Measurements from ENCODE around the gene DYSF. TPM values are rescaled to one million over a fixed set of nuclear protein-coding genes. Genes with fewer than 3 reads are reported as not detected.

Gene DYSF
- total RNA-seq, 1 donor from 2014 or later = 11.1 TPM

DNA sequence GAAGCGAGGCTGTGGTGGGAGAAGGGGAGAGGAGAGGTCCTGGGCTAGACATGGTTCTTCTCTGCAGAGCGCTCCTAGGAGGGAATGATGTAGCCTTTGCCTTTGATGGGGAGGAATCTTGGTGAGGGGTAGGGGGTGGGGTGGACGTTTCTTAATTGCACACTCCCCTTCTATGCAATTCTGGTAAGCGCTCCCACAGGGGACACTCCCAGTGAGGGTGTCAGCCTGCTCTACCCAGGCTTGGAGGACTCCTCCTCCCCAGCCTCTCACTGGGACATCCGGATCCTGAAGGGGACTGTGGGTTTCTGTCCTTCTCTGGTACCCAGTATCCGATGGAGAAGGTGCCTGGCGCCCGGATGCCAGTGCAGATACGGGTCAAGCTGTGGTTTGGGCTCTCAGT is 114.3 kb downstream of the DYSF start:
- Mint-ChIP-seq H3K27me3 (ENCODE audit: unreplicated experiment) (no peaks in the 10 kb centered on the region), H3K9me3 (ENCODE audit: unreplicated experiment) (no peaks in the 10 kb centered on the region), H3K27ac (ENCODE audit: unreplicated experiment) (no peak overlapping the region), H3K4me1 (ENCODE audit: low read depth, unreplicated experiment) (peaks cover 1% of the 10 kb centered on the region), H3K36me3 (ENCODE audit: unreplicated experiment) (peaks cover 6% of the 10 kb centered on the region), H3K4me3 (ENCODE audit: unreplicated experiment) (no peak overlapping the region)
- TF ChIP-seq CTCF (IDR thresholded peaks at IDR 0.05; ENCODE audit: partially characterized antibody, unreplicated experiment) = no peak
- no peak for DNase-seq

GRCh38 chr2:71568103-71568502 is 114.7 kb downstream of the DYSF start:
- DNase-seq = no peak
- Mint-ChIP-seq H3K4me3 (ENCODE audit: unreplicated experiment) (no peak overlapping the region), H3K36me3 (ENCODE audit: unreplicated experiment) (peaks cover 6% of the 10 kb centered on the region), H3K9me3 (ENCODE audit: unreplicated experiment) (no peaks in the 10 kb centered on the region), H3K27me3 (ENCODE audit: unreplicated experiment) (no peaks in the 10 kb centered on the region), H3K27ac (ENCODE audit: unreplicated experiment) (no peak overlapping the region), H3K4me1 (ENCODE audit: low read depth, unreplicated experiment) (peaks cover 1% of the 10 kb centered on the region)
- no peak for TF ChIP-seq CTCF (IDR thresholded peaks at IDR 0.05; ENCODE audit: partially characterized antibody, unreplicated experiment)

- peaks cover 6% of the 10 kb centered on the region for H3K36me3 Mint-ChIP-seq (ENCODE audit: unreplicated experiment)
- no peak overlapping the region for H3K27ac Mint-ChIP-seq (ENCODE audit: unreplicated experiment)
- H3K4me1 Mint-ChIP-seq (ENCODE audit: low read depth, unreplicated experiment) = no peaks in the 10 kb centered on the region
- H3K9me3 Mint-ChIP-seq (ENCODE audit: unreplicated experiment) = peaks cover 2% of the 10 kb centered on the region
- no peak overlapping the region for H3K4me3 Mint-ChIP-seq (ENCODE audit: unreplicated experiment)
- H3K27me3 Mint-ChIP-seq (ENCODE audit: unreplicated experiment) = peaks cover 6% of the 10 kb centered on the region
- TF ChIP-seq CTCF (IDR thresholded peaks at IDR 0.05; ENCODE audit: partially characterized antibody, unreplicated experiment) = no peak
- no peak for DNase-seq
Measured at GRCh38 chr2:71570511-71570910, 117.2 kb downstream of the DYSF start.

GRCh38 chr2:71570951-71571460 is 117.6 kb downstream of the DYSF start:
- Mint-ChIP-seq H3K27me3 (ENCODE audit: unreplicated experiment) (peaks cover 6% of the 10 kb centered on the region), H3K27ac (ENCODE audit: unreplicated experiment) (no peak overlapping the region), H3K36me3 (ENCODE audit: unreplicated experiment) (peaks cover 6% of the 10 kb centered on the region), H3K4me3 (ENCODE audit: unreplicated experiment) (no peak overlapping the region), H3K9me3 (ENCODE audit: unreplicated experiment) (peaks cover 2% of the 10 kb centered on the region), H3K4me1 (ENCODE audit: low read depth, unreplicated experiment) (no peaks in the 10 kb centered on the region)
- no peak for TF ChIP-seq CTCF (IDR thresholded peaks at IDR 0.05; ENCODE audit: partially characterized antibody, unreplicated experiment)
- no peak for DNase-seq

GRCh38 chr2:71571945-71572344 is 118.6 kb downstream of the DYSF start:
- H3K9me3 Mint-ChIP-seq (ENCODE audit: unreplicated experiment) = peaks cover 2% of the 10 kb centered on the region
- H3K4me3 Mint-ChIP-seq (ENCODE audit: unreplicated experiment) = no peak overlapping the region
- TF ChIP-seq CTCF (IDR thresholded peaks at IDR 0.05; ENCODE audit: partially characterized antibody, unreplicated experiment) = no peak
- no peak overlapping the region for H3K27ac Mint-ChIP-seq (ENCODE audit: unreplicated experiment)
- H3K36me3 Mint-ChIP-seq (ENCODE audit: unreplicated experiment) = peaks cover 6% of the 10 kb centered on the region
- H3K27me3 Mint-ChIP-seq (ENCODE audit: unreplicated experiment) = peaks cover 8% of the 10 kb centered on the region
- H3K4me1 Mint-ChIP-seq (ENCODE audit: low read depth, unreplicated experiment) = no peaks in the 10 kb centered on the region
- DNase-seq = no peak
